LoVo (cell line): ENCODE data around the gene RNU7-1.

Experiments
- DNase-seq: peaks from one replicate; pipeline ENCODE4 v3.0.0-alpha.2; 2016; ENCODE audit warnings: low spot score

RNU7-1 gene

GRCh38 chr12:6937481-6938352, 5.9 kb upstream of the RNU7-1 start:
- DNase-seq = peak; percentile 98

DNA sequence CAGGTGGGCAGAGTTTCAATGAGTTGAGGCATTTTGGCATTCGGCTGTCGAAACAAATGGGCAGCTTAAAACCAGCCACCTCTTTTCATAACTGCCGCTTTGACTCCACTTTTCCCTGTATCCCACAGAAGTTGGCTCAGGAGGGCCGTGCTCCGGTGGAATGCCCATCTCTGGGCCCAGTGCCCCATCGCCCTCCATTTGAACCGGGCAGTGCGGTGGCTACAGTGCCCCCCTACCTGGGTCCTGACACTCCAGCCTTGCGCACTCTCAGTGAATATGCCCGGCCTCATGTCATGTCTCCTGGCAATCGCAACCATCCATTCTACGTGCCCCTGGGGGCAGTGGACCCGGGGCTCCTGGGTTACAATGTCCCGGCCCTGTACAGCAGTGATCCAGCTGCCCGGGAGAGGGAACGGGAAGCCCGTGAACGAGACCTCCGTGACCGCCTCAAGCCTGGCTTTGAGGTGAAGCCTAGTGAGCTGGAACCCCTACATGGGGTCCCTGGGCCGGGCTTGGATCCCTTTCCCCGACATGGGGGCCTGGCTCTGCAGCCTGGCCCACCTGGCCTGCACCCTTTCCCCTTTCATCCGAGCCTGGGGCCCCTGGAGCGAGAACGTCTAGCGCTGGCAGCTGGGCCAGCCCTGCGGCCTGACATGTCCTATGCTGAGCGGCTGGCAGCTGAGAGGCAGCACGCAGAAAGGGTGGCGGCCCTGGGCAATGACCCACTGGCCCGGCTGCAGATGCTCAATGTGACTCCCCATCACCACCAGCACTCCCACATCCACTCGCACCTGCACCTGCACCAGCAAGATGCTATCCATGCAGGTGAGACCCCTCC, 5.0 kb upstream of the RNU7-1 start:
- no peak for DNase-seq

- no peak for DNase-seq
These were observed 4.5 kb upstream of the RNU7-1 start for GRCh38 chr12:6939191-6939540.

- no peak for DNase-seq
These were observed 2.3 kb upstream of the RNU7-1 start for GRCh38 chr12:6941267-6941666.

- no peak for DNase-seq
These were observed 1.8 kb upstream of the RNU7-1 start for GRCh38 chr12:6941782-6942181.

- no peak for DNase-seq
These were observed 1.3 kb upstream of the RNU7-1 start for GRCh38 chr12:6942331-6942665.

GRCh38 chr12:6943389-6943721, 261 bp upstream of the RNU7-1 start:
- peak; percentile 89 for DNase-seq

DNA sequence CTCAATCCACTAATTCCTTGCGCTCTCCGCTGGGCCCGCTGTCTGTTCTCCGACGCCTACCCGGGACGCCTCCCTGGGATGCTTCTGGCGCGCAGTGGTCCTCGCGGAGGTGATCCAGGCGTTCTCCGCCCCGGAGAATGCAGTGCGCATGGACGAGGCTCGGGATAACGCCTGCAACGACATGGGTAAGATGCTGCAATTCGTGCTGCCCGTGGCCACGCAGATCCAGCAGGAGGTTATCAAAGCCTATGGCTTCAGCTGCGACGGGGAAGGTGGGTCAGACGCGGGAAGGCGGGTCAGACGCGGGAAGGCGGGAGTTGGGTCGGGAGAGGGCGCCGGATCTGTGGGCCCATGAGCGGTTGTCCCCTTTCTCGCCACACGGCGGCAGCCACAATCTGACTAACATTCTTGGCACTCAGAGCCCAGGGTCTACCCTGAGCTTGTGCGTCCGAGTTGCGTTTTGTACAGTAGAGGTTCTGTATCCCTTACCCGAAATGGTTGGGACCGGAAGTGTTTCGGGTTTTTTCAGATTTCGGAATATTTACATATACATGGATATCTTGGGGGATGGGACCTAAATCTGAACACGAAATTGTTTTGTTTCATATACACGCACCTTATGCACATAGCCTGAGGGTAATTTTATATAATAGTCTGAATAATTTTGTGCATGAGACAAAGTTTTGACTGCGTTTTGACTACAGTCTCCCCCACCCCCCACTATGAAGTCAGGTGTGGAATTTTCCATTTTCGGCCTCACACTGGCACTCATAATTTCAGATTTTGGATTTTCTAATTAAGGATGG, 968 bp downstream of the RNU7-1 start:
- peak; percentile 98 for DNase-seq

- DNase-seq = no peak
These were observed 2.0 kb downstream of the RNU7-1 start for GRCh38 chr12:6945613-6946012.

- peak; percentile 99 for DNase-seq
These were observed 2.7 kb downstream of the RNU7-1 start for GRCh38 chr12:6946033-6946919.

GRCh38 chr12:6946920-6947374, 3.3 kb downstream of the RNU7-1 start:
- no peak for DNase-seq

GRCh38 chr12:6947615-6948014, 4.0 kb downstream of the RNU7-1 start:
- no peak for DNase-seq

- no peak for DNase-seq
These were observed 5.4 kb downstream of the RNU7-1 start for GRCh38 chr12:6948873-6949594.

DNA sequence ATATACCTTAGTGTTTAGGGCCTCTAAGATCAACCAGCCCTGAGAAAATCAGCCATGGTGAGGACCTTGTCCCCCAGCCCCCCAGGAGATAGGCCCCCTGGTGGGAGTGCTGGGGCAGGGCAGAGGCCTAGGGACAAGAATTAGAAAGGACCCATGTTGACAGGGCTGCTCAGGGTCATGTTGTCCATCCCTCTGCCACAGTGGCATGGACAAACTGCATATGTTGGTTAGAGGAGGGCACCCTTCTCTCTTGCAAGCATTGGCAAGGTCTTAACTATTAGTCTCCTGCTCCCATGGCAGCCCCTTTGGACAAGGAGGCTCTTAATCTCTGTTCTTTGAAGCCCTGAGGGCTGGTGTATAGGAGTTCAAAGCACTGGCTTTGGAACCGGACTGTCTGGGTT, 6.8 kb downstream of the RNU7-1 start:
- DNase-seq = no peak

DNA sequence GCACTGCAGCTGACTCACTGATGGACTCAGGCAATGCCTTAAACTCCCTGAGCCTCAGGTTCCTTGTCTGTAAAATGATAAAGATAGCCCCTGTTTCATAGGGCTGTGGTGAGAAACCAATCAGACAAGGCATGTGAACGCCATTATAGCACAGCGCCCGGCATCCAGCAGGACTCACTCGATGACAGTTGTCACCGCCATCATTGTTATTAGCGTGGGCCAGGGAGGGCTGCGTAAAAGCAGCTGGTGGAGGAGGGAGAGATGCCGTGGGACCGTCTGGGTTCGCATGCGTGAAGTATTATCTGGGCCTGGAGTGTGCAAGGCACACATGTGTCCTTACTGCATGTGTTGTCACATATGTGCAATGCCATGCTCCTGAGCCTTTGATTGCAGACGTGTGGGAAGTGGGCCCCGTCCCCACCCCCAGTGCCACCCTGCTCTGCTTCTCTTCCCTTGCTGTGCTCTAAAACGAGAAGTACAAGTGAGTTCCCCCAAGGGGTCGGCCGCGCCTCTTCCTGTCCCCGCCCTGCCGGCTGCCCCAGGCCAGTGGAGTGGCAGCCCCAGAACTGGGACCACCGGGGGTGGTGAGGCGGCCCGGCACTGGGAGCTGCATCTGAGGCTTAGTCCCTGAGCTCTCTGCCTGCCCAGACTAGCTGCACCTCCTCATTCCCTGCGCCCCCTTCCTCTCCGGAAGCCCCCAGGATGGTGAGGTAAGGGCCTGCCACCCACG, 7.4 kb downstream of the RNU7-1 start, which contains the start of gene PTPN6:
TSS of gene PTPN6 (plus strand) at position 546 of the 730 bp plus-strand sequence. CDS start at position 703, 157 bp downstream.
- DNase-seq = no peak

- DNase-seq = no peak
These were observed 8.0 kb downstream of the RNU7-1 start for GRCh38 chr12:6951551-6952120.

DNA sequence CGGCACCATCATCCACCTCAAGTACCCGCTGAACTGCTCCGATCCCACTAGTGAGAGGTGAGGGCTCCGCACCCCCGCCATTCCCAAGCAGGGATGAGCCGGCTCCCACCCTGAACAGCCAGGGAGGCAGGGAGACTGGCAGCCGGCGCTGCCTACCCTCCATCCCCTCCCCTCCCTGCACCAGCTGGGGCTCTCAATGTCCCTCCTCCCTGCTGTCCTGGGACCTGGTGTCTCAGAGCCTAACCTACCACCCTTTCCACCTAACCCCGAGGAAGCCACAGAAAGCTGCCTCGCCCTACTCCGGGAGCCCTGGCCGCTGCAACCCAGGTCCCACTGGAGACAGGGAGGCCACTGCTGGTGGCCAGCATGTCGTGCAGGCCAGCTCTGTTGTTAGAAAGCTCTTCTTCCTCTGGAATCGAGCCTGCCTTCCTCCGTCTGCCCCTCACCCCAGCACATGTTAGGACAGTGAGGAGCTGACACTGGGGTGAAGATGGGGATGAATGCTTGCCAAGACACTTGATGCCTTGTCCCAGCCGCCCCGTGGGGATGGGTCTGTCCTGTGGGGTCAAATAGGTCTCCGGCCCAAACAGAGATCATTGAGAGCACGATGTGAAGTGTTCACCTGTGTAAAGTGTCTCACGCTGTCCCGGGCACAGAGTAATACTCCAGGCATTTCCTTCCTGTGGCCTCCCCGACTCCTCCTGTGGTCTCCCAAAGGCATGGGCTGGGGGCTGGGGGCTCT, 8.7 kb downstream of the RNU7-1 start:
- no peak for DNase-seq

- DNase-seq = no peak
These were observed 9.3 kb downstream of the RNU7-1 start for GRCh38 chr12:6952863-6953441.
